WTC11 (cell line): ENCODE data around the gene STUM. TPM values are rescaled to one million over a fixed set of nuclear protein-coding genes. Genes with fewer than 3 reads are reported as not detected.

Source experiments
- ATAC-seq: fragments of 200-7000 bp; cut with Tn5 transposase; 2 replicates; pipeline ENCODE4 v1.10.0; 2021; ENCODE audit warnings: mild to moderate bottlenecking, moderate library complexity
- CTCF ChIA-PET: fragments of 300-600 bp; sonication (Branson Sonifier 250); formaldehyde crosslinking; loops from one replicate; lab custom pipeline; 2021; ENCODE audit warnings: antibody characterized with exemption; lab: Charles Lee
- POLR2A ChIA-PET: fragments of 350-600 bp; sonication (Branson Sonifier 250); formaldehyde crosslinking; loops from one replicate; lab custom pipeline; 2021; ENCODE audit warnings: antibody characterized with exemption; lab: Charles Lee
- DNase-seq: peaks from one replicate; pipeline ENCODE4 v3.0.0; 2021; ENCODE audit warnings: low spot score
- H3K27ac Mint-ChIP-seq: 2 replicates; pipeline ENCODE4 v1.8.0; 2021; ENCODE audit warnings: mixed read lengths
- H3K27me3 Mint-ChIP-seq: 2 replicates; pipeline ENCODE4 v1.8.0; 2021; ENCODE audit warnings: low read depth, mild to moderate bottlenecking, moderate library complexity, mixed read lengths
- H3K36me3 Mint-ChIP-seq: 2 replicates; pipeline ENCODE4 v1.8.0; 2021; ENCODE audit warnings: mixed read lengths
- H3K4me1 Mint-ChIP-seq: 2 replicates; pipeline ENCODE4 v1.8.0; 2022; ENCODE audit warnings: mixed read lengths
- H3K4me3 Mint-ChIP-seq: 2 replicates; pipeline ENCODE4 v1.8.0; 2021; ENCODE audit warnings: mild to moderate bottlenecking, moderate library complexity, mixed read lengths
- H3K9me3 Mint-ChIP-seq: 2 replicates; pipeline ENCODE4 v1.8.0; 2021; ENCODE audit warnings: mixed read lengths
- AFF4 ChIP-seq: sonication (generic); formaldehyde crosslinking; IDR thresholded peaks from 2 replicates; pipeline ENCODE4 v1.8.1; 2023; ENCODE audit warnings: mild to moderate bottlenecking, missing genetic modification reagents, borderline replicate concordance
- CREB1 ChIP-seq: sonication (generic); formaldehyde crosslinking; IDR thresholded peaks from 2 replicates; pipeline ENCODE4 v1.8.0; 2023; ENCODE audit warnings: mild to moderate bottlenecking, missing genetic modification reagents
- ELF4 ChIP-seq: sonication (generic); formaldehyde crosslinking; IDR thresholded peaks from 2 replicates; pipeline ENCODE4 v1.8.1; 2022; ENCODE audit warnings: low read depth, mild to moderate bottlenecking, moderate library complexity, missing genetic modification reagents
- ESRRA ChIP-seq: sonication (generic); formaldehyde crosslinking; IDR thresholded peaks from 2 replicates; pipeline ENCODE4 v1.8.1; 2022; ENCODE audit warnings: mild to moderate bottlenecking, missing genetic modification reagents, borderline replicate concordance
- GRHL2 ChIP-seq: fragments of 250-450 bp; sonication (Bioruptor Pico); IDR thresholded peaks from 2 replicates; pipeline ENCODE4 v1.8.0; 2022; ENCODE audit warnings: mild to moderate bottlenecking, moderate library complexity; ENCODE audit not compliant: insufficient replicate concordance, severe bottlenecking
- JUN ChIP-seq: sonication (generic); formaldehyde crosslinking; IDR thresholded peaks from 2 replicates; pipeline ENCODE4 v1.8.0; 2023; ENCODE audit warnings: mild to moderate bottlenecking, missing genetic modification reagents
- MAX ChIP-seq: sonication (generic); formaldehyde crosslinking; IDR thresholded peaks from 2 replicates; pipeline ENCODE4 v1.8.0; 2022; ENCODE audit warnings: mild to moderate bottlenecking, missing genetic modification reagents
- NFATC4 ChIP-seq: fragments of 250-450 bp; sonication (Bioruptor Pico); IDR thresholded peaks from 2 replicates; pipeline ENCODE4 v1.9.0; 2021; ENCODE audit warnings: mild to moderate bottlenecking
- NR3C1 ChIP-seq: sonication (generic); formaldehyde crosslinking; conservative IDR thresholded peaks from 2 replicates; pipeline ENCODE4 v1.8.1; 2023; ENCODE audit warnings: low read depth, mild to moderate bottlenecking, missing genetic modification reagents
- SP1 ChIP-seq: sonication (generic); formaldehyde crosslinking; conservative IDR thresholded peaks from 2 replicates; pipeline ENCODE4 v1.8.1; 2022; ENCODE audit warnings: missing genetic modification reagents
- TCF7 ChIP-seq: sonication (generic); formaldehyde crosslinking; IDR thresholded peaks from 2 replicates; pipeline ENCODE4 v1.8.0; 2022; ENCODE audit warnings: mild to moderate bottlenecking, low read depth, missing genetic modification reagents, moderate library complexity
- ZBTB43 ChIP-seq: sonication (generic); formaldehyde crosslinking; IDR thresholded peaks from 2 replicates; pipeline ENCODE4 v1.8.1; 2023; ENCODE audit warnings: mild to moderate bottlenecking, missing genetic modification reagents
- ZNF121 ChIP-seq: sonication (generic); formaldehyde crosslinking; IDR thresholded peaks from 2 replicates; pipeline ENCODE4 v1.8.0; 2023; ENCODE audit warnings: missing genetic modification reagents
- ZNF232 ChIP-seq: sonication (generic); formaldehyde crosslinking; IDR thresholded peaks from 2 replicates; pipeline ENCODE4 v1.8.0; 2022; ENCODE audit warnings: mild to moderate bottlenecking, missing genetic modification reagents
- ZNF671 ChIP-seq: fragments of 250-450 bp; sonication (Bioruptor Pico); IDR thresholded peaks from 2 replicates; pipeline ENCODE4 v1.8.0; 2021; ENCODE audit warnings: mild to moderate bottlenecking
- total RNA-seq: library from RNA; stranded (reverse); gene quantifications from 3 replicates; pipeline ENCODE4 v1.2.3, GENCODE V29; 2021
- TF ChIP-seq, protein P1 (sequence below): sonication (generic); formaldehyde crosslinking; IDR thresholded peaks from 2 replicates; pipeline ENCODE4 v1.8.0; 2023; ENCODE audit warnings: missing genetic modification reagents, mild to moderate bottlenecking, borderline replicate concordance
- TF ChIP-seq, protein P2 (sequence below): sonication (generic); formaldehyde crosslinking; IDR thresholded peaks from 2 replicates; pipeline ENCODE4 v1.8.0; 2022; ENCODE audit warnings: missing genetic modification reagents
- TF ChIP-seq, protein P3 (sequence below): sonication (generic); formaldehyde crosslinking; IDR thresholded peaks from 2 replicates; pipeline ENCODE4 v1.8.1; 2023; ENCODE audit warnings: mild to moderate bottlenecking, missing genetic modification reagents, moderate library complexity
- TF ChIP-seq, protein P4 (sequence below): sonication (generic); formaldehyde crosslinking; conservative IDR thresholded peaks from 2 replicates; pipeline ENCODE4 v1.8.1; 2022; ENCODE audit warnings: mild to moderate bottlenecking, missing genetic modification reagents

STUM gene
- total RNA-seq, 1 experiment from 2014 or later, result 2.5 TPM

GRCh38 chr1:226633541-226634165 is 85.1 kb downstream of the STUM start:
- ATAC-seq, result peak; percentile 7; the same call in 1 of the 2 replicates

More at GRCh38 chr1:226633541-226634165, 85.1 kb downstream of the STUM start:
- TF ChIP-seq ZNF232 (CRISPR knock-in tag) (no peak), NFATC4 (no peak), NR3C1 (CRISPR knock-in tag) (no peak), CREB1 (CRISPR knock-in tag) (no peak), ZNF121 (no peak), JUN (CRISPR knock-in tag) (no peak), AFF4 (no peak), MAX (CRISPR knock-in tag) (no peak), GRHL2 (no peak), TCF7 (CRISPR knock-in tag) (no peak), ZBTB43 (CRISPR knock-in tag) (no peak), SP1 (no peak), ESRRA (CRISPR knock-in tag) (no peak), ELF4 (CRISPR knock-in tag) (no peak), ZNF671 (CRISPR knock-in tag) (no peak)
- TF ChIP-seq, protein P1, sequence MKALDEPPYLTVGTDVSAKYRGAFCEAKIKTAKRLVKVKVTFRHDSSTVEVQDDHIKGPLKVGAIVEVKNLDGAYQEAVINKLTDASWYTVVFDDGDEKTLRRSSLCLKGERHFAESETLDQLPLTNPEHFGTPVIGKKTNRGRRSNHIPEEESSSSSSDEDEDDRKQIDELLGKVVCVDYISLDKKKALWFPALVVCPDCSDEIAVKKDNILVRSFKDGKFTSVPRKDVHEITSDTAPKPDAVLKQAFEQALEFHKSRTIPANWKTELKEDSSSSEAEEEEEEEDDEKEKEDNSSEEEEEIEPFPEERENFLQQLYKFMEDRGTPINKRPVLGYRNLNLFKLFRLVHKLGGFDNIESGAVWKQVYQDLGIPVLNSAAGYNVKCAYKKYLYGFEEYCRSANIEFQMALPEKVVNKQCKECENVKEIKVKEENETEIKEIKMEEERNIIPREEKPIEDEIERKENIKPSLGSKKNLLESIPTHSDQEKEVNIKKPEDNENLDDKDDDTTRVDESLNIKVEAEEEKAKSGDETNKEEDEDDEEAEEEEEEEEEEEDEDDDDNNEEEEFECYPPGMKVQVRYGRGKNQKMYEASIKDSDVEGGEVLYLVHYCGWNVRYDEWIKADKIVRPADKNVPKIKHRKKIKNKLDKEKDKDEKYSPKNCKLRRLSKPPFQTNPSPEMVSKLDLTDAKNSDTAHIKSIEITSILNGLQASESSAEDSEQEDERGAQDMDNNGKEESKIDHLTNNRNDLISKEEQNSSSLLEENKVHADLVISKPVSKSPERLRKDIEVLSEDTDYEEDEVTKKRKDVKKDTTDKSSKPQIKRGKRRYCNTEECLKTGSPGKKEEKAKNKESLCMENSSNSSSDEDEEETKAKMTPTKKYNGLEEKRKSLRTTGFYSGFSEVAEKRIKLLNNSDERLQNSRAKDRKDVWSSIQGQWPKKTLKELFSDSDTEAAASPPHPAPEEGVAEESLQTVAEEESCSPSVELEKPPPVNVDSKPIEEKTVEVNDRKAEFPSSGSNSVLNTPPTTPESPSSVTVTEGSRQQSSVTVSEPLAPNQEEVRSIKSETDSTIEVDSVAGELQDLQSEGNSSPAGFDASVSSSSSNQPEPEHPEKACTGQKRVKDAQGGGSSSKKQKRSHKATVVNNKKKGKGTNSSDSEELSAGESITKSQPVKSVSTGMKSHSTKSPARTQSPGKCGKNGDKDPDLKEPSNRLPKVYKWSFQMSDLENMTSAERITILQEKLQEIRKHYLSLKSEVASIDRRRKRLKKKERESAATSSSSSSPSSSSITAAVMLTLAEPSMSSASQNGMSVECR (CRISPR knock-in tag), result no peak
- TF ChIP-seq, protein P2, sequence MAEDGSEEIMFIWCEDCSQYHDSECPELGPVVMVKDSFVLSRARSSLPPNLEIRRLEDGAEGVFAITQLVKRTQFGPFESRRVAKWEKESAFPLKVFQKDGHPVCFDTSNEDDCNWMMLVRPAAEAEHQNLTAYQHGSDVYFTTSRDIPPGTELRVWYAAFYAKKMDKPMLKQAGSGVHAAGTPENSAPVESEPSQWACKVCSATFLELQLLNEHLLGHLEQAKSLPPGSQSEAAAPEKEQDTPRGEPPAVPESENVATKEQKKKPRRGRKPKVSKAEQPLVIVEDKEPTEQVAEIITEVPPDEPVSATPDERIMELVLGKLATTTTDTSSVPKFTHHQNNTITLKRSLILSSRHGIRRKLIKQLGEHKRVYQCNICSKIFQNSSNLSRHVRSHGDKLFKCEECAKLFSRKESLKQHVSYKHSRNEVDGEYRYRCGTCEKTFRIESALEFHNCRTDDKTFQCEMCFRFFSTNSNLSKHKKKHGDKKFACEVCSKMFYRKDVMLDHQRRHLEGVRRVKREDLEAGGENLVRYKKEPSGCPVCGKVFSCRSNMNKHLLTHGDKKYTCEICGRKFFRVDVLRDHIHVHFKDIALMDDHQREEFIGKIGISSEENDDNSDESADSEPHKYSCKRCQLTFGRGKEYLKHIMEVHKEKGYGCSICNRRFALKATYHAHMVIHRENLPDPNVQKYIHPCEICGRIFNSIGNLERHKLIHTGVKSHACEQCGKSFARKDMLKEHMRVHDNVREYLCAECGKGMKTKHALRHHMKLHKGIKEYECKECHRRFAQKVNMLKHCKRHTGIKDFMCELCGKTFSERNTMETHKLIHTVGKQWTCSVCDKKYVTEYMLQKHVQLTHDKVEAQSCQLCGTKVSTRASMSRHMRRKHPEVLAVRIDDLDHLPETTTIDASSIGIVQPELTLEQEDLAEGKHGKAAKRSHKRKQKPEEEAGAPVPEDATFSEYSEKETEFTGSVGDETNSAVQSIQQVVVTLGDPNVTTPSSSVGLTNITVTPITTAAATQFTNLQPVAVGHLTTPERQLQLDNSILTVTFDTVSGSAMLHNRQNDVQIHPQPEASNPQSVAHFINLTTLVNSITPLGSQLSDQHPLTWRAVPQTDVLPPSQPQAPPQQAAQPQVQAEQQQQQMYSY (CRISPR knock-in tag), result no peak
- TF ChIP-seq, protein P3, sequence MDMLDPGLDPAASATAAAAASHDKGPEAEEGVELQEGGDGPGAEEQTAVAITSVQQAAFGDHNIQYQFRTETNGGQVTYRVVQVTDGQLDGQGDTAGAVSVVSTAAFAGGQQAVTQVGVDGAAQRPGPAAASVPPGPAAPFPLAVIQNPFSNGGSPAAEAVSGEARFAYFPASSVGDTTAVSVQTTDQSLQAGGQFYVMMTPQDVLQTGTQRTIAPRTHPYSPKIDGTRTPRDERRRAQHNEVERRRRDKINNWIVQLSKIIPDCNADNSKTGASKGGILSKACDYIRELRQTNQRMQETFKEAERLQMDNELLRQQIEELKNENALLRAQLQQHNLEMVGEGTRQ (CRISPR knock-in tag), result no peak
- TF ChIP-seq, protein P4, sequence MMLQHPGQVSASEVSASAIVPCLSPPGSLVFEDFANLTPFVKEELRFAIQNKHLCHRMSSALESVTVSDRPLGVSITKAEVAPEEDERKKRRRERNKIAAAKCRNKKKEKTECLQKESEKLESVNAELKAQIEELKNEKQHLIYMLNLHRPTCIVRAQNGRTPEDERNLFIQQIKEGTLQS (CRISPR knock-in tag), result no peak
- TF ChIP-seq, all 79 proteins: peak for 0
- no peak for DNase-seq
- ChIA-PET POLR2A (no interaction called here), CTCF (interaction anchor here (0.7 to 1.4 kb wide), 9 partner anchors 16 to 237 kb away, joined by 3 to 9 read pairs (median 4); partner anchors contain the start of gene PSEN2)
- no peak overlapping the region for H3K27ac Mint-ChIP-seq
- no peak overlapping the region for H3K4me3 Mint-ChIP-seq
- no peaks in the 10 kb centered on the region for H3K9me3 Mint-ChIP-seq
- peaks cover 15% of the 10 kb centered on the region; the same call in 1 of the 2 replicates for H3K4me1 Mint-ChIP-seq
- H3K27me3 Mint-ChIP-seq, result peaks cover 2% of the 10 kb centered on the region; the same call in 1 of the 2 replicates
- H3K36me3 Mint-ChIP-seq, result no peaks in the 10 kb centered on the region
